A673 (cell line): ENCODE data around the gene AOPEP.

Experiments
- EZH2 ChIP-seq: fragments of 200-600 bp; sonication (generic); IDR thresholded peaks from 2 replicates; pipeline ENCODE4 v1.6.1; 2017; ENCODE audit warnings: borderline replicate concordance, low read depth, mild to moderate bottlenecking, mixed read lengths, antibody characterized with exemption, low read length; ENCODE audit not compliant: poor library complexity, severe bottlenecking
- TF ChIP-seq, protein P1 (sequence below): fragments of 300-800, 200-600 bp; sonication (generic); conservative IDR thresholded peaks from 2 replicates; pipeline ENCODE4 v1.5.1; 2017; ENCODE audit warnings: low read depth, mild to moderate bottlenecking, antibody characterized with exemption, low read length, moderate library complexity, mixed read lengths

DNA sequence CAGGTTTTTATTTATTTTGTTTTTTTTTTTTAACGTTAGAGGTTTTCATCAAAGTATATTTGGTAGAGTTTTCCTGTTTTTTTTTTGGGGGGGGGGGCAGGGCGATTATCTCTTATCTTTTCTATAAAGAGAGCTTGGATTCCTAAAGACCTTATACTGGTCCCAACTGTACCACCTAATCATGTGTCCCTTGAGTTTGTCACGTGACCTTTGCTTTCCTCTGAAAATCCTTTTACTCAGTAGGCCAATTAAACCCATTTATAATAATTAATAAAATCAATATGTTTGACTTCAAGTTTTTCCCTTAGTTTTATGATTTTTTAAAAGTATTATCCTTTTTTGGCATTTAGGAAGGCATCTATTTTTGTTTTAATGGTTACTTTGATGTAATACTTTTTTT is 286.4 kb downstream of the AOPEP start:
- TF ChIP-seq, protein P1, sequence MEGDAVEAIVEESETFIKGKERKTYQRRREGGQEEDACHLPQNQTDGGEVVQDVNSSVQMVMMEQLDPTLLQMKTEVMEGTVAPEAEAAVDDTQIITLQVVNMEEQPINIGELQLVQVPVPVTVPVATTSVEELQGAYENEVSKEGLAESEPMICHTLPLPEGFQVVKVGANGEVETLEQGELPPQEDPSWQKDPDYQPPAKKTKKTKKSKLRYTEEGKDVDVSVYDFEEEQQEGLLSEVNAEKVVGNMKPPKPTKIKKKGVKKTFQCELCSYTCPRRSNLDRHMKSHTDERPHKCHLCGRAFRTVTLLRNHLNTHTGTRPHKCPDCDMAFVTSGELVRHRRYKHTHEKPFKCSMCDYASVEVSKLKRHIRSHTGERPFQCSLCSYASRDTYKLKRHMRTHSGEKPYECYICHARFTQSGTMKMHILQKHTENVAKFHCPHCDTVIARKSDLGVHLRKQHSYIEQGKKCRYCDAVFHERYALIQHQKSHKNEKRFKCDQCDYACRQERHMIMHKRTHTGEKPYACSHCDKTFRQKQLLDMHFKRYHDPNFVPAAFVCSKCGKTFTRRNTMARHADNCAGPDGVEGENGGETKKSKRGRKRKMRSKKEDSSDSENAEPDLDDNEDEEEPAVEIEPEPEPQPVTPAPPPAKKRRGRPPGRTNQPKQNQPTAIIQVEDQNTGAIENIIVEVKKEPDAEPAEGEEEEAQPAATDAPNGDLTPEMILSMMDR: no peak
- no peak for TF ChIP-seq EZH2
